ENCODE results near the gene HINT3. TPM values are rescaled to one million over a fixed set of nuclear protein-coding genes. Genes with fewer than 3 reads are reported as not detected.
"Not testable (repeated sequence)": the region's sequence is repeated elsewhere in the genome, so short reads cannot be mapped to it uniquely, and the experiment has no call there.

HINT3 gene
- total RNA-seq, 6 experiments from 2014 or later = 8.5 to 16.6 (median 14.3) TPM

DNA sequence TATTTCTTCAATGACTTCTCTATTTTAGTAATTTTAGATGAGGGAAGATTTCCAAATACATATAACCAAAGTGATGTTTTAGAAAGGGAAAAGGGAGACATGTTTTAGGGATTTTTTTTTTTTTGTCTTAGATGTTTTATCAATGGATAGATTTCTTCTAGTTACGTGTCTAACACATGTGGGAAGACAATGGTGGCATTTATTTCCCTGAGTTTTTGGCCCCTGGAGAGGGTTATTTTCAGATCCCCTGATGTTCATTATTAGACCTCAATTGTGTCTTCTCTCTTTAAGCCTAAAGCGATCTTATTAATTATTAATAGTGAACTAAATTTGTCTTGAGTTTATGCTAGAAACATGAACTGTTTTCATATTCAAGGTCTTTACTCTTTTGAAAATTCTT, 60.0 kb downstream of the HINT3 start:
- DNase-seq (no peak), ATAC-seq (no peak)
- Histone ChIP-seq H3K27ac (no peak overlapping the region), H3K9me3 (no peaks in the 10 kb centered on the region), H3K4me1 (peaks cover 0 to 7% (median 0%) of the 10 kb centered on the region in 4 donors), H3K27me3 (no peaks in the 10 kb centered on the region), H3K4me3 (no peak overlapping the region), H3K36me3 (peaks cover 6 to 52% (median 34%) of the 10 kb centered on the region in 4 donors)
- TF ChIP-seq CTCF (IDR thresholded peaks at IDR 0.05) = no peak
- TF ChIP-seq POLR2A (IDR thresholded peaks at IDR 0.05) = no peak
- intact Hi-C loops (cut with DNase I) = no loop called here
- 96% methylated on average over 2 of the region's 2 CpGs for WGBS (ENCODE audit: insufficient coverage, low coverage, low lambda C conversion rate, missing lambda C conversion rate)

- peak; percentile 94 to 98 (median 96) for ATAC-seq
- DNase-seq = peak in 1 of 3 donors; percentile 48
Observed at GRCh38 chr6:126017668-126018067, 61.1 kb downstream of the HINT3 start.

GRCh38 chr6:126020305-126021050, 63.9 kb downstream of the HINT3 start:
- 92% methylated on average over 5 of the region's 5 CpGs for WGBS (ENCODE audit: insufficient coverage, low coverage, low lambda C conversion rate, missing lambda C conversion rate)
- H3K27ac ChIP-seq = no peak overlapping the region
- H3K4me3 ChIP-seq = no peak overlapping the region
- DNase-seq (no peak), ATAC-seq (no peak)
- no peaks in the 10 kb centered on the region for H3K9me3 ChIP-seq
- intact Hi-C loops (cut with DNase I) = no loop called here
- peaks cover 0 to 48% (median 16%) of the 10 kb centered on the region in 4 donors for H3K36me3 ChIP-seq
- TF ChIP-seq POLR2A (IDR thresholded peaks at IDR 0.05) = no peak
- TF ChIP-seq CTCF (IDR thresholded peaks at IDR 0.05) = no peak
- H3K4me1 ChIP-seq = peaks cover 0 to 7% (median 0%) of the 10 kb centered on the region in 4 donors
- H3K27me3 ChIP-seq = no peaks in the 10 kb centered on the region

More at GRCh38 chr6:126017668-126018067, 61.1 kb downstream of the HINT3 start:
- Histone ChIP-seq H3K36me3 (peaks cover 6 to 52% (median 31%) of the 10 kb centered on the region in 4 donors), H3K9me3 (no peaks in the 10 kb centered on the region), H3K4me3 (no peak overlapping the region), H3K4me1 (peaks cover 0 to 7% (median 0%) of the 10 kb centered on the region in 4 donors), H3K27me3 (no peaks in the 10 kb centered on the region), H3K27ac (peak overlapping the region in 2 of 3 donors; percentile 15 to 16)
- TF ChIP-seq POLR2A (IDR thresholded peaks at IDR 0.05) = no peak
- TF ChIP-seq CTCF (IDR thresholded peaks at IDR 0.05) = no peak
- intact Hi-C loops (cut with DNase I) = no loop called here

DNA sequence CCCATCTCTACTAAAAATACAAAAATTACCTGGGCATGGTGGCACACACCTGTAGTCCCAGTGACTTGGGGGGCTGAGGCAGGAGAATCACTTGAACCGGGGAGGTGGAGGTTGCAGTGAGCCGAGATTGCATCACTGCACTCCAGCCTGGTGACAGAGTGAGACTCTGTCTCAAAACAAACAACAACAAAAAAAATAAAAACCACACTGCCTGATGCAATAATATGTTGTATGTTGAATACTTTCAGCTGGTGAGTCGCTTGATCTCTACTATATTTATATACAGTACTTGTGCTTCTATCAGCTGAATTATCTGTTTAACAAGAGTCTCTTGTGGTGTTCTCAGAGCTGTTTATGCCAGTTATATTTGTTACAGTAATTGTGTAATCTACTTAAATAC, 66.9 kb downstream of the HINT3 start:
- H3K27ac ChIP-seq; H3K27me3 ChIP-seq; H3K4me3 ChIP-seq; H3K9me3 ChIP-seq; H3K4me1 ChIP-seq; intact Hi-C loops (cut with DNase I): not testable (repeated sequence)
- DNase-seq (peak in 1 of 3 donors; percentile 22), ATAC-seq (peak; percentile 62 to 85 (median 68))
- 47% methylated on average over 3 of the region's 3 CpGs for WGBS (ENCODE audit: insufficient coverage, low coverage, low lambda C conversion rate, missing lambda C conversion rate)
- H3K36me3 ChIP-seq = peaks cover 0 to 58% (median 16%) of the 10 kb centered on the region in 4 donors

- DNase-seq (no peak), ATAC-seq (no peak)
Observed at GRCh38 chr6:126026001-126026400, 69.4 kb downstream of the HINT3 start.

More at GRCh38 chr6:126026001-126026400, 69.4 kb downstream of the HINT3 start:
- intact Hi-C loops (cut with DNase I) = no loop called here
- Histone ChIP-seq H3K4me1 (no peaks in the 10 kb centered on the region), H3K27me3 (no peaks in the 10 kb centered on the region), H3K36me3 (peaks cover 0 to 43% (median 12%) of the 10 kb centered on the region in 4 donors), H3K9me3 (no peaks in the 10 kb centered on the region), H3K27ac (no peak overlapping the region), H3K4me3 (no peak overlapping the region)
- 91% methylated on average over 2 of the region's 2 CpGs for WGBS (ENCODE audit: insufficient coverage, low coverage, low lambda C conversion rate, missing lambda C conversion rate)
- TF ChIP-seq CTCF (IDR thresholded peaks at IDR 0.05) = no peak
- TF ChIP-seq POLR2A (IDR thresholded peaks at IDR 0.05) = no peak
